ENCODE results near the gene LIME1. TPM values are rescaled to one million over a fixed set of nuclear protein-coding genes. Genes with fewer than 3 reads are reported as not detected.

LIME1 gene
- total RNA-seq, 1 experiment from 2014 or later = 7.7 TPM

DNA sequence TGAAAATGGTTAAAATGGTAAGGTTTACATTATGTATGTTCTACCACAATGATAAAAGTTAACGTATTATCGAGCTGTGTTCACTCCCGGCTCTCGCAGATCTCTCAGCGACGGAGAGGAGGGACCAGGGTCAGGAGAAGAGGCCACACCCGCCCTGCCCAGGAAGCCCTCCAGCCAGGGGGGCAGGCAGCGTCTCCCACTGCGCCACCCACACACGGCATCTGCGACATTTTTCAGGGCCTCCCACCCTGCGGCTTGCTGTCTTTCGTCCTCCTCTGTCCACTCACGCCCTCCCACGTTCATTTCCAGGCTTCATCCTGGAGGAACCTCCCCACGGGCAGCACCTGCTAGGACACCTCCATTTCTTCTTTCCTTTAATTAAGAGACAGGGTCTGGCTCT is 51.3 kb downstream of the LIME1 start:
- peaks cover 6% of the 10 kb centered on the region for H3K36me3 ChIP-seq (replicated peaks; ENCODE audit: control insufficient read depth, insufficient read depth, low read length)
- no peak for DNase-seq

More for the DNA sequence above, 51.3 kb downstream of the LIME1 start:
- no peak overlapping the region for H3K4me3 ChIP-seq (ENCODE audit: insufficient read depth, low read depth, low read length)
- no peaks in the 10 kb centered on the region for H3K27me3 ChIP-seq (ENCODE audit: control insufficient read depth, insufficient read depth, low read length)

Other genes starting within 250 kb of the LIME1 start
- 30.7 and 37.1 TPM in 2 replicates for gene EEF1A2, start 237.6 kb upstream of the LIME1 start, total RNA-seq (2014; rRNA removed; shearing (Covaris generic))
- gene PPDPF, start 215.9 kb upstream of the LIME1 start, total RNA-seq (2014; rRNA removed; shearing (Covaris generic)) = 79.7 and 94.2 TPM in 2 replicates
- gene PTK6, start 199.3 kb upstream of the LIME1 start, total RNA-seq (2014; rRNA removed; shearing (Covaris generic)) = 0.14 and 0.30 TPM in 2 replicates
- gene SRMS, start 188.9 kb upstream of the LIME1 start, total RNA-seq (2014; rRNA removed; shearing (Covaris generic)) = 0.21 and 0.33 TPM in 2 replicates
- gene FNDC11, start 182.5 kb upstream of the LIME1 start, total RNA-seq (2014; rRNA removed; shearing (Covaris generic)) = 6.4 and 8.0 TPM in 2 replicates
- gene HELZ2, start 162.4 kb upstream of the LIME1 start, total RNA-seq (2014; rRNA removed; shearing (Covaris generic)) = 20.1 and 27.5 TPM in 2 replicates
- 17.0 and 21.4 TPM in 2 replicates for gene GMEB2, start 109.6 kb upstream of the LIME1 start, total RNA-seq (2014; rRNA removed; shearing (Covaris generic))
- 24.9 and 32.7 TPM in 2 replicates for gene STMN3, start 83.2 kb upstream of the LIME1 start, total RNA-seq (2014; rRNA removed; shearing (Covaris generic))
- 15.1 and 22.4 TPM in 2 replicates for gene RTEL1, start 78.4 kb upstream of the LIME1 start, total RNA-seq (2014; rRNA removed; shearing (Covaris generic))
- not detected in 2 replicates for gene TNFRSF6B, start 40.0 kb upstream of the LIME1 start, total RNA-seq (2014; rRNA removed; shearing (Covaris generic))
- gene ARFRP1, start 28.7 kb upstream of the LIME1 start, total RNA-seq (2014; rRNA removed; shearing (Covaris generic)) = 24.2 and 26.2 TPM in 2 replicates
- gene ZGPAT, start 28.6 kb upstream of the LIME1 start, total RNA-seq (2014; rRNA removed; shearing (Covaris generic)) = 32.6 and 52.0 TPM in 2 replicates
- gene SLC2A4RG, start 3.1 kb downstream of the LIME1 start, total RNA-seq (2014; rRNA removed; shearing (Covaris generic)) = 38.3 and 62.2 TPM in 2 replicates
- gene ZBTB46, start 94.6 kb downstream of the LIME1 start, total RNA-seq (2014; rRNA removed; shearing (Covaris generic)) = 13.5 and 20.0 TPM in 2 replicates
- gene ABHD16B, start 124.8 kb downstream of the LIME1 start, total RNA-seq (2014; rRNA removed; shearing (Covaris generic)) = not detected in 2 replicates
- gene TPD52L2, start 128.6 kb downstream of the LIME1 start, total RNA-seq (2014; rRNA removed; shearing (Covaris generic)) = 76.0 and 79.3 TPM in 2 replicates
- 29.2 and 30.8 TPM in 2 replicates for gene DNAJC5, start 158.5 kb downstream of the LIME1 start, total RNA-seq (2014; rRNA removed; shearing (Covaris generic))
- 21.8 and 26.6 TPM in 2 replicates for gene UCKL1, start 219.8 kb downstream of the LIME1 start, total RNA-seq (2014; rRNA removed; shearing (Covaris generic))
- 13.3 and 15.5 TPM in 2 replicates for gene ZNF512B, start 233.3 kb downstream of the LIME1 start, total RNA-seq (2014; rRNA removed; shearing (Covaris generic))
- 3.8 and 5.7 TPM in 2 replicates for gene SAMD10, start 243.0 kb downstream of the LIME1 start, total RNA-seq (2014; rRNA removed; shearing (Covaris generic))
- gene PRPF6, start 244.5 kb downstream of the LIME1 start, total RNA-seq (2014; rRNA removed; shearing (Covaris generic)) = 70.8 and 75.3 TPM in 2 replicates

Measured in H7 (cell line).